ENCODE results near the gene KIAA1191. TPM values are rescaled to one million over a fixed set of nuclear protein-coding genes. Genes with fewer than 3 reads are reported as not detected.

KIAA1191 gene
- total RNA-seq, 4 donors from 2014 or later, result 58.0 to 89.4 (median 73.4) TPM

- TF ChIP-seq POLR2A (IDR thresholded peaks at IDR 0.05), result no peak
- no peak for TF ChIP-seq CTCF (IDR thresholded peaks at IDR 0.05)
Measured at GRCh38 chr5:176382721-176383120, 21.2 kb upstream of the KIAA1191 start.

GRCh38 chr5:176381979-176382378, 20.4 kb upstream of the KIAA1191 start:
- DNase-seq (ENCODE audit: low spot score in 2 of 2), result no peak
- WGBS, 2 donors, result 75 to 82% methylated on average over 3 of the region's 3 CpGs
- no peak overlapping the region for H3K4me3 ChIP-seq (ENCODE audit: low read depth, poor library complexity, severe bottlenecking)
- no peak for TF ChIP-seq CTCF (IDR thresholded peaks at IDR 0.05)
- TF ChIP-seq POLR2A (IDR thresholded peaks at IDR 0.05), result no peak
- intact Hi-C loops (cut with DNase I; ENCODE audit: low total_unique reads), result no loop called here

More at GRCh38 chr5:176382721-176383120, 21.2 kb upstream of the KIAA1191 start:
- H3K4me3 ChIP-seq (ENCODE audit: low read depth, poor library complexity, severe bottlenecking), result no peak overlapping the region
- WGBS, 2 donors, result 72 to 89% methylated on average over 3 of the region's 3 CpGs
- DNase-seq (ENCODE audit: low spot score in 2 of 2), result no peak
- intact Hi-C loops (cut with DNase I; ENCODE audit: low total_unique reads), result no loop called here

- DNase-seq (ENCODE audit: low spot score in 2 of 2), result no peak
- intact Hi-C loops (cut with DNase I; ENCODE audit: low total_unique reads), result no loop called here
- H3K4me3 ChIP-seq (ENCODE audit: low read depth, poor library complexity, severe bottlenecking), result no peak overlapping the region
- TF ChIP-seq CTCF (IDR thresholded peaks at IDR 0.05) (no peak), POLR2A (IDR thresholded peaks at IDR 0.05) (no peak)
- 63% methylated on average over 3 of the region's 3 CpGs for WGBS, 2 donors
Measured at GRCh38 chr5:176381423-176381822, 19.9 kb upstream of the KIAA1191 start.

- WGBS, 2 donors, result 82 to 89% methylated on average over 3 of the region's 3 CpGs
- H3K4me3 ChIP-seq (ENCODE audit: low read depth, poor library complexity, severe bottlenecking), result no peak overlapping the region
- no peak for TF ChIP-seq CTCF (IDR thresholded peaks at IDR 0.05)
- TF ChIP-seq POLR2A (IDR thresholded peaks at IDR 0.05), result no peak
- intact Hi-C loops (cut with DNase I; ENCODE audit: low total_unique reads), result no loop called here
- no peak for DNase-seq (ENCODE audit: low spot score in 2 of 2)
Measured at GRCh38 chr5:176379881-176380280, 18.3 kb upstream of the KIAA1191 start.

- no peak overlapping the region for H3K4me3 ChIP-seq (ENCODE audit: low read depth, poor library complexity, severe bottlenecking)
- intact Hi-C loops (cut with DNase I; ENCODE audit: low total_unique reads), result no loop called here
- no peak for TF ChIP-seq CTCF (IDR thresholded peaks at IDR 0.05)
- TF ChIP-seq POLR2A (IDR thresholded peaks at IDR 0.05), result no peak
- no peak for DNase-seq (ENCODE audit: low spot score in 2 of 2)
- 54 to 57% methylated on average over 7 of the region's 7 CpGs for WGBS, 2 donors
Measured at GRCh38 chr5:176373100-176373818, 11.7 kb upstream of the KIAA1191 start.

All from lower leg skin (tissue), 4 donors.